ENCODE measurements around the gene ACTL9. TPM values are rescaled to one million over a fixed set of nuclear protein-coding genes. Genes with fewer than 3 reads are reported as not detected.

ACTL9 gene
- total and polyA plus RNA-seq, 2 experiments from 2014 or later: not detected

DNA sequence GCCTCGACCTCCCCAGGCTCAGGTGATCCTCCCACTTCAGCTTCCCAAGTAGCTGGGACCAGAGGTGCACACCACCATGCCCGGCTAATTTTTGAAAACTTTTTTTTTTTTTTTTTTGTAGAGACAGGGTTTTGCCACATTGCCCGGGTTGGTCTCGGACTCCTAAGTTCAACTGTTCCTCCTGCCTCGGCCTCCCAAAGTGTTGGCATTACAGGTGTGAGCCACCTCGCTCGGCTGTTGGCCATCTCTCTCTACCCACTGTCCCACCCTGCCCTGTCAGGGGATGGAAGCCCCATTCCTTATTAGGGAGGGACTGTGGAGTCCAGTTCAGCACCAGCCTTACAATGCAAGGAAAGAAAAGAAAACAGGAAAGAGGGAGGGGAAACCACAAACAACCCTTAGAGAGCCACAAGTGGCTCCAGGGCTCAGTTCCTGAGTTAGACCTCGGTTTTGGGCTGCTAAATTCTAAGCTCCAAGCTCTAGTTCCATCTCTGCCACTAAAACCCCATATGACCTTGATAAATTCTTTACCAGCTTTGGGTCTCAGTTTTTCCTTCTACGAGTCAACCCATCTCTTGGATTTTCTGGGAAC is 31.7 kb downstream of the ACTL9 start:
- peaks cover 88% of the 10 kb centered on the region for H3K9me3 Mint-ChIP-seq
- no peak overlapping the region for H3K4me3 ChIP-seq
- H3K4me2 ChIP-seq: no peak overlapping the region
- H3K27ac ChIP-seq (ENCODE audit: low read depth): no peak overlapping the region
- no peaks in the 10 kb centered on the region for H3K4me1 ChIP-seq (ENCODE audit: insufficient read depth)
- H2AFZ ChIP-seq: no peak overlapping the region
- no peaks in the 10 kb centered on the region for H4K20me1 ChIP-seq (replicated peaks; ENCODE audit: insufficient read depth)
- DNase-seq (ENCODE audit: low spot score) (no peak), ATAC-seq (no peak)
- no peaks in the 10 kb centered on the region for H3K4me1 Mint-ChIP-seq
- H3K27me3 Mint-ChIP-seq (ENCODE audit: insufficient read depth, low read depth, poor library complexity): peaks cover 1% of the 10 kb centered on the region
- H3K36me3 ChIP-seq (ENCODE audit: insufficient read depth): no peaks in the 10 kb centered on the region
- H3K27ac Mint-ChIP-seq: no peak overlapping the region
- H3K27me3 ChIP-seq (ENCODE audit: insufficient read depth): no peaks in the 10 kb centered on the region
- H3K9me2 ChIP-seq (ENCODE audit: insufficient read depth): no peaks in the 10 kb centered on the region
- H3K4me3 Mint-ChIP-seq: no peak overlapping the region
- peaks cover 42% of the 10 kb centered on the region for H3K36me3 Mint-ChIP-seq (ENCODE audit: low read depth)
- no peaks in the 10 kb centered on the region for H3F3A ChIP-seq (replicated peaks; ENCODE audit: low read depth)
- no peaks in the 10 kb centered on the region for H3K79me2 ChIP-seq (replicated peaks; ENCODE audit: insufficient read depth)
- TF ChIP-seq NANOG (IDR thresholded peaks at IDR 0.05; ENCODE audit: borderline replicate concordance): no peak

DNA sequence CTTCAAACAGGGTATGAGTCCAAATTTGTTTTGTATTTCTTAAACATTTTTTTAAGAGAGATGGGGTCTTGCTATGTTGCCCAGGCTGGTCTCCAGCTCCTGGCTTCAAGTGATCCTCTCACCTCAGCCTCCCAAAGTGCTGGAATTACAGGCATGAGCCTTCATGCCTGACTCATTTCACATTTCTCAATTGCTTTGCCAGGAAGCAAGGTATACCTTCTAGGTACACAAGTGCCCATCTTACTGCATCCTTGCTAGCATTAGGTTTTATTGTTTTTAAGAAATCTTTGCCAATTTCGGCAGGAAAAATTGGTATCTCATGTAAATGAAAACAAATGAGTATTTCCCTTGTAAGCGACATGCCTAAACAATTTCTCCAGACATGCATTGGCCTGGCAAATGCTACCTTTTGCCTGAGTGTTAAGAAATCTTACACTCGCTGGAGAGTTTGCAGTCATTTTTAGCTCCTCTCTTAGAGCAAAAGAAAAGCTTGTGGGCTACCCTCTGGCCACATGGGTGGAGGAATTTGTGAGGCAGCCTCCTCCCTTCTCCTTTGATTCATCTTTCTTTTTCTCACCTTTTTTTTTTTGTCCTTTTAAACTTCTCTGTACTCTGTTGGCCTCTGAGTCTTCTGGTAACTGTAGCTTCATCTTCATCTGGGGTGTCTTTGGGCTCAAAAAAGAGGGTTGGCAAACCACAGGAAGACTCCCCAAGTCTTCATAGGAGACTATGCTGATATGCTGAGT is 33.0 kb downstream of the ACTL9 start:
- no peaks in the 10 kb centered on the region for H3K4me1 Mint-ChIP-seq
- H3K4me3 Mint-ChIP-seq: no peak overlapping the region
- DNase-seq (ENCODE audit: low spot score): no peak
- H3K27me3 ChIP-seq (ENCODE audit: insufficient read depth): no peaks in the 10 kb centered on the region
- H3K9me3 Mint-ChIP-seq: peaks cover 86% of the 10 kb centered on the region
- H3K27me3 Mint-ChIP-seq (ENCODE audit: insufficient read depth, low read depth, poor library complexity): peaks cover 1% of the 10 kb centered on the region
- peaks cover 42% of the 10 kb centered on the region for H3K36me3 Mint-ChIP-seq (ENCODE audit: low read depth)
- no peak overlapping the region for H2AFZ ChIP-seq
- H4K20me1 ChIP-seq (replicated peaks; ENCODE audit: insufficient read depth): no peaks in the 10 kb centered on the region
- ATAC-seq: no peak
- H3K4me1 ChIP-seq (ENCODE audit: insufficient read depth): no peaks in the 10 kb centered on the region
- H3F3A ChIP-seq (replicated peaks; ENCODE audit: low read depth): no peaks in the 10 kb centered on the region
- no peak overlapping the region for H3K27ac ChIP-seq (ENCODE audit: low read depth)
- no peaks in the 10 kb centered on the region for H3K9me2 ChIP-seq (ENCODE audit: insufficient read depth)
- no peaks in the 10 kb centered on the region for H3K36me3 ChIP-seq (ENCODE audit: insufficient read depth)
- H3K4me2 ChIP-seq: no peak overlapping the region
- no peak overlapping the region for H3K27ac Mint-ChIP-seq
- TF ChIP-seq, protein P1, sequence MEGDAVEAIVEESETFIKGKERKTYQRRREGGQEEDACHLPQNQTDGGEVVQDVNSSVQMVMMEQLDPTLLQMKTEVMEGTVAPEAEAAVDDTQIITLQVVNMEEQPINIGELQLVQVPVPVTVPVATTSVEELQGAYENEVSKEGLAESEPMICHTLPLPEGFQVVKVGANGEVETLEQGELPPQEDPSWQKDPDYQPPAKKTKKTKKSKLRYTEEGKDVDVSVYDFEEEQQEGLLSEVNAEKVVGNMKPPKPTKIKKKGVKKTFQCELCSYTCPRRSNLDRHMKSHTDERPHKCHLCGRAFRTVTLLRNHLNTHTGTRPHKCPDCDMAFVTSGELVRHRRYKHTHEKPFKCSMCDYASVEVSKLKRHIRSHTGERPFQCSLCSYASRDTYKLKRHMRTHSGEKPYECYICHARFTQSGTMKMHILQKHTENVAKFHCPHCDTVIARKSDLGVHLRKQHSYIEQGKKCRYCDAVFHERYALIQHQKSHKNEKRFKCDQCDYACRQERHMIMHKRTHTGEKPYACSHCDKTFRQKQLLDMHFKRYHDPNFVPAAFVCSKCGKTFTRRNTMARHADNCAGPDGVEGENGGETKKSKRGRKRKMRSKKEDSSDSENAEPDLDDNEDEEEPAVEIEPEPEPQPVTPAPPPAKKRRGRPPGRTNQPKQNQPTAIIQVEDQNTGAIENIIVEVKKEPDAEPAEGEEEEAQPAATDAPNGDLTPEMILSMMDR (conservative IDR thresholded peaks at IDR 0.05; ENCODE audit: low read depth in 2 of 2): no peak
- TF ChIP-seq, protein P2, sequence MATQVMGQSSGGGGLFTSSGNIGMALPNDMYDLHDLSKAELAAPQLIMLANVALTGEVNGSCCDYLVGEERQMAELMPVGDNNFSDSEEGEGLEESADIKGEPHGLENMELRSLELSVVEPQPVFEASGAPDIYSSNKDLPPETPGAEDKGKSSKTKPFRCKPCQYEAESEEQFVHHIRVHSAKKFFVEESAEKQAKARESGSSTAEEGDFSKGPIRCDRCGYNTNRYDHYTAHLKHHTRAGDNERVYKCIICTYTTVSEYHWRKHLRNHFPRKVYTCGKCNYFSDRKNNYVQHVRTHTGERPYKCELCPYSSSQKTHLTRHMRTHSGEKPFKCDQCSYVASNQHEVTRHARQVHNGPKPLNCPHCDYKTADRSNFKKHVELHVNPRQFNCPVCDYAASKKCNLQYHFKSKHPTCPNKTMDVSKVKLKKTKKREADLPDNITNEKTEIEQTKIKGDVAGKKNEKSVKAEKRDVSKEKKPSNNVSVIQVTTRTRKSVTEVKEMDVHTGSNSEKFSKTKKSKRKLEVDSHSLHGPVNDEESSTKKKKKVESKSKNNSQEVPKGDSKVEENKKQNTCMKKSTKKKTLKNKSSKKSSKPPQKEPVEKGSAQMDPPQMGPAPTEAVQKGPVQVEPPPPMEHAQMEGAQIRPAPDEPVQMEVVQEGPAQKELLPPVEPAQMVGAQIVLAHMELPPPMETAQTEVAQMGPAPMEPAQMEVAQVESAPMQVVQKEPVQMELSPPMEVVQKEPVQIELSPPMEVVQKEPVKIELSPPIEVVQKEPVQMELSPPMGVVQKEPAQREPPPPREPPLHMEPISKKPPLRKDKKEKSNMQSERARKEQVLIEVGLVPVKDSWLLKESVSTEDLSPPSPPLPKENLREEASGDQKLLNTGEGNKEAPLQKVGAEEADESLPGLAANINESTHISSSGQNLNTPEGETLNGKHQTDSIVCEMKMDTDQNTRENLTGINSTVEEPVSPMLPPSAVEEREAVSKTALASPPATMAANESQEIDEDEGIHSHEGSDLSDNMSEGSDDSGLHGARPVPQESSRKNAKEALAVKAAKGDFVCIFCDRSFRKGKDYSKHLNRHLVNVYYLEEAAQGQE (IDR thresholded peaks at IDR 0.05; ENCODE audit: unreplicated experiment): no peak
- TF ChIP-seq, protein P3, sequence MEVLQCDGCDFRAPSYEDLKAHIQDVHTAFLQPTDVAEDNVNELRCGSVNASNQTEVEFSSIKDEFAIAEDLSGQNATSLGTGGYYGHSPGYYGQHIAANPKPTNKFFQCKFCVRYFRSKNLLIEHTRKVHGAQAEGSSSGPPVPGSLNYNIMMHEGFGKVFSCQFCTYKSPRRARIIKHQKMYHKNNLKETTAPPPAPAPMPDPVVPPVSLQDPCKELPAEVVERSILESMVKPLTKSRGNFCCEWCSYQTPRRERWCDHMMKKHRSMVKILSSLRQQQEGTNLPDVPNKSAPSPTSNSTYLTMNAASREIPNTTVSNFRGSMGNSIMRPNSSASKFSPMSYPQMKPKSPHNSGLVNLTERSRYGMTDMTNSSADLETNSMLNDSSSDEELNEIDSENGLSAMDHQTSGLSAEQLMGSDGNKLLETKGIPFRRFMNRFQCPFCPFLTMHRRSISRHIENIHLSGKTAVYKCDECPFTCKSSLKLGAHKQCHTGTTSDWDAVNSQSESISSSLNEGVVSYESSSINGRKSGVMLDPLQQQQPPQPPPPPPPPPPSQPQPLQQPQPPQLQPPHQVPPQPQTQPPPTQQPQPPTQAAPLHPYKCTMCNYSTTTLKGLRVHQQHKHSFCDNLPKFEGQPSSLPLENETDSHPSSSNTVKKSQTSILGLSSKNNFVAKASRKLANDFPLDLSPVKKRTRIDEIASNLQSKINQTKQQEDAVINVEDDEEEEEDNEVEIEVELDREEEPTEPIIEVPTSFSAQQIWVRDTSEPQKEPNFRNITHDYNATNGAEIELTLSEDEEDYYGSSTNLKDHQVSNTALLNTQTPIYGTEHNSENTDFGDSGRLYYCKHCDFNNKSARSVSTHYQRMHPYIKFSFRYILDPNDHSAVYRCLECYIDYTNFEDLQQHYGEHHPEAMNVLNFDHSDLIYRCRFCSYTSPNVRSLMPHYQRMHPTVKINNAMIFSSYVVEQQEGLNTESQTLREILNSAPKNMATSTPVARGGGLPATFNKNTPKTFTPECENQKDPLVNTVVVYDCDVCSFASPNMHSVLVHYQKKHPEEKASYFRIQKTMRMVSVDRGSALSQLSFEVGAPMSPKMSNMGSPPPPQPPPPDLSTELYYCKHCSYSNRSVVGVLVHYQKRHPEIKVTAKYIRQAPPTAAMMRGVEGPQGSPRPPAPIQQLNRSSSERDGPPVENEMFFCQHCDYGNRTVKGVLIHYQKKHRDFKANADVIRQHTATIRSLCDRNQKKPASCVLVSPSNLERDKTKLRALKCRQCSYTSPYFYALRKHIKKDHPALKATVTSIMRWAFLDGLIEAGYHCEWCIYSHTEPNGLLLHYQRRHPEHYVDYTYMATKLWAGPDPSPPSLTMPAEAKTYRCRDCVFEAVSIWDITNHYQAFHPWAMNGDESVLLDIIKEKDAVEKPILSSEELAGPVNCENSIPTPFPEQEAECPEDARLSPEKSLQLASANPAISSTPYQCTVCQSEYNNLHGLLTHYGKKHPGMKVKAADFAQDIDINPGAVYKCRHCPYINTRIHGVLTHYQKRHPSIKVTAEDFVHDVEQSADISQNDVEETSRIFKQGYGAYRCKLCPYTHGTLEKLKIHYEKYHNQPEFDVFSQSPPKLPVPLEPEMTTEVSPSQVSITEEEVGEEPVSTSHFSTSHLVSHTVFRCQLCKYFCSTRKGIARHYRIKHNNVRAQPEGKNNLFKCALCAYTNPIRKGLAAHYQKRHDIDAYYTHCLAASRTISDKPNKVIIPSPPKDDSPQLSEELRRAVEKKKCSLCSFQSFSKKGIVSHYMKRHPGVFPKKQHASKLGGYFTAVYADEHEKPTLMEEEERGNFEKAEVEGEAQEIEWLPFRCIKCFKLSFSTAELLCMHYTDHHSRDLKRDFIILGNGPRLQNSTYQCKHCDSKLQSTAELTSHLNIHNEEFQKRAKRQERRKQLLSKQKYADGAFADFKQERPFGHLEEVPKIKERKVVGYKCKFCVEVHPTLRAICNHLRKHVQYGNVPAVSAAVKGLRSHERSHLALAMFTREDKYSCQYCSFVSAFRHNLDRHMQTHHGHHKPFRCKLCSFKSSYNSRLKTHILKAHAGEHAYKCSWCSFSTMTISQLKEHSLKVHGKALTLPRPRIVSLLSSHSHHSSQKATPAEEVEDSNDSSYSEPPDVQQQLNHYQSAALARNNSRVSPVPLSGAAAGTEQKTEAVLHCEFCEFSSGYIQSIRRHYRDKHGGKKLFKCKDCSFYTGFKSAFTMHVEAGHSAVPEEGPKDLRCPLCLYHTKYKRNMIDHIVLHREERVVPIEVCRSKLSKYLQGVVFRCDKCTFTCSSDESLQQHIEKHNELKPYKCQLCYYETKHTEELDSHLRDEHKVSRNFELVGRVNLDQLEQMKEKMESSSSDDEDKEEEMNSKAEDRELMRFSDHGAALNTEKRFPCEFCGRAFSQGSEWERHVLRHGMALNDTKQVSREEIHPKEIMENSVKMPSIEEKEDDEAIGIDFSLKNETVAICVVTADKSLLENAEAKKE (CRISPR knock-in tag; IDR thresholded peaks at IDR 0.05): no peak
- TF ChIP-seq, protein P4, sequence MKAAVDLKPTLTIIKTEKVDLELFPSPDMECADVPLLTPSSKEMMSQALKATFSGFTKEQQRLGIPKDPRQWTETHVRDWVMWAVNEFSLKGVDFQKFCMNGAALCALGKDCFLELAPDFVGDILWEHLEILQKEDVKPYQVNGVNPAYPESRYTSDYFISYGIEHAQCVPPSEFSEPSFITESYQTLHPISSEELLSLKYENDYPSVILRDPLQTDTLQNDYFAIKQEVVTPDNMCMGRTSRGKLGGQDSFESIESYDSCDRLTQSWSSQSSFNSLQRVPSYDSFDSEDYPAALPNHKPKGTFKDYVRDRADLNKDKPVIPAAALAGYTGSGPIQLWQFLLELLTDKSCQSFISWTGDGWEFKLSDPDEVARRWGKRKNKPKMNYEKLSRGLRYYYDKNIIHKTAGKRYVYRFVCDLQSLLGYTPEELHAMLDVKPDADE (IDR thresholded peaks at IDR 0.05): no peak
- TF ChIP-seq ZNF331 (CRISPR knock-in tag; IDR thresholded peaks at IDR 0.05; ENCODE audit: low read depth): no peak
- TF ChIP-seq EZH2 (IDR thresholded peaks at IDR 0.05; ENCODE audit: low read depth, unreplicated experiment): no peak
- no peaks in the 10 kb centered on the region for H3K79me2 ChIP-seq (replicated peaks; ENCODE audit: insufficient read depth)
- no peak overlapping the region for H3K4me3 ChIP-seq
